HG03520 (cell line): ENCODE data around the gene KAZN.

Experiments
- ATAC-seq: cut with Tn5 transposase; IDR thresholded peaks from one replicate; pipeline ENCODE4 v1.9.1; 2021; ENCODE audit warnings: mild to moderate bottlenecking, moderate library complexity; ENCODE audit not compliant: unreplicated experiment

Gene KAZN

DNA sequence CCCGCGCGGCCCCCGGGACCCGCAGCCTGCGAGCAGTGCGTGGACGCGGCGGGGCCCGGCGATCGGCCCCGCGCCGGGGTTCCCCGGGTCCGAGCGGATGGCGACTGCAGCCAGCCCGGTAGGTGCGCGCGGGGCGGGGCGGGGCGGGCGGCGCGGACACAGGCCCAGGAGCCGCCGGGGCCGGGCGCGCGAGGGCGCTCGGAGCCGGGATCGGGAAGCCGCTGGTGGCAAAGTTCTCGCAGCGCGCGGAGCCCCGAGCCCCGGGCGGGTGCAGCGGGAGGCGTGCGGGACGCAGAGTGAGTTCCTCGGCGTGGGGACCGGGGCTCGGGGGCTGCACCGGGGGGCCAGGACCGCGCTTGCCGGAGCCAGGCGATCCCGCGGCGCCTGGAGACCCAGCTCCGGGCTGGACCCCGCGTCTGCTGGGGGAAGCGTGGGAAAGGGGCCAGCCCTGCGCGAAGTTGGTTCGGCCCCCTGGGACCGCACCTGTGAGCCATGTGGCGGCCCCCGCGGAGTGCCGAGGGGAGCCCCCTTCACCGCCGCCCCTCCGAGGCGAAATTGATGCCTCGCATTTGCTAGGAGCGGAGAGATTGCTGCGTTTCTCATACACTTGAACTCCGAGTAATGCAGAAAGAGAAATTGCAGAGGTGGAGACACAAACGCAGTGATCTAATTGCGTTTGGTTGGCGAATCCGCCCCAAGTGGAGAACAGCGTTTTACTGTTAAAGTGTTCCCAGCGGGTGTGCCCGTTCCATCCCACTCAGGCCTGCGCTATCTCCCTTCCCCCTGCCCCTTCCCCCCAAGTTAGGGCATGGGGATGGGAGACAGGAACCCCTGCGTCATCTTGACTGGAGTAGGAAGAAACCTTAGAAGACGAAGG is 326.2 kb downstream of the KAZN start:
- no peak for ATAC-seq

DNA sequence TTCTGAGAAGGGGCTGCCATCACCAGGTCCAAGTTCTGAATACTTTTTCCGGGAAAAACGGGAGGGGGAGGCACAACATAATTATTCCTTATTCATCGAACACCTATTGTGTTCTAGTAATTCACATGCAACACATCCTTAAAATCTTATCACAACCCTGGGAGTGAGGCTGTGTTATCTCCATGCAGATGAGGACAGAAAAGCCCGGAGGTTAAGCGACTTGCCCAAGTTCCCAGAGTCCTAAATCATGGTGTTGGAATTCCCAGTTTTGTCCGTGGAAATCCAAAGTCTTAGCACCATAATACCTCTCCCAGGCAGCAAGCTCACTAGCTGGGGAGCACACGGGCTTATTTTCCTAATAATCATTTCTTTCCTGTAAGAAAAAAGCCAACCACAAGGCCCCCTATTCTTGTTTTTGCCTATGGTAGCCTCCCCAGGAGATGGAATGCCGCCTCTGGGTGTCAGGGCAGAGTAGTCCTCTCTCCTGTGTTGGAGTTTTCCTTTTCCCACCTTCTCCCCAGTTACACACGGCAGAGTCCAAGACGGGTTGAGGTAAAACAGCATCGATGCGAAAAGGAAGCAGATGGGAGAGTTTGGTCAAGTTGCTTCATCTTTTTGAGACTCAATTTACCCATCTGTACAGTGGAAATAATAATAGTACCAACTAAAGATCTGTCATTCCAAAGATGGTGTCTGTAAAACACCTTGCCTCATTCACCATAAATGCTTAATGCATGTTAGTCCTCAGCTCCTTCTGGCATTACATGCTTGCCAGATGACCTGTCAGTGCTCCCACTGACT is 327.1 kb downstream of the KAZN start:
- ATAC-seq: no peak

DNA sequence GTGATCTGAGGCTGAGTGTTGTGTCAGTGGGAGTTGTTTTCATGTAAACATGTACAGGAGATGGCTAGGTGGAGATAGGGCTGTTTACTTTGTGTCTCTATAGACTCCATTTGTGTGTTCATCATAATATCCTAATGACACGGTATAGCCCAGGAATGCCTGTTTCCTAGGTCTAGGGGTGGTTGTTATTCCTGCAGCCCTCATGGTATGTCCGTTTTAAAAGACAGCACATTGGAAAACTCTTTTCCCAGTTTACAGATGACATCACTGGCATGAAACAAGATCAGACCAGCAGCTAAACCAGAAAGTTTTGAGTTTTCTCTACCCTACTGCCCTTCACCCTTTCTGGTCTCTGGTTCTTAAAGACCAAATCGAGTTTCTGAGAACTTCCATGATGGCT is 327.7 kb downstream of the KAZN start:
- ATAC-seq: no peak

DNA sequence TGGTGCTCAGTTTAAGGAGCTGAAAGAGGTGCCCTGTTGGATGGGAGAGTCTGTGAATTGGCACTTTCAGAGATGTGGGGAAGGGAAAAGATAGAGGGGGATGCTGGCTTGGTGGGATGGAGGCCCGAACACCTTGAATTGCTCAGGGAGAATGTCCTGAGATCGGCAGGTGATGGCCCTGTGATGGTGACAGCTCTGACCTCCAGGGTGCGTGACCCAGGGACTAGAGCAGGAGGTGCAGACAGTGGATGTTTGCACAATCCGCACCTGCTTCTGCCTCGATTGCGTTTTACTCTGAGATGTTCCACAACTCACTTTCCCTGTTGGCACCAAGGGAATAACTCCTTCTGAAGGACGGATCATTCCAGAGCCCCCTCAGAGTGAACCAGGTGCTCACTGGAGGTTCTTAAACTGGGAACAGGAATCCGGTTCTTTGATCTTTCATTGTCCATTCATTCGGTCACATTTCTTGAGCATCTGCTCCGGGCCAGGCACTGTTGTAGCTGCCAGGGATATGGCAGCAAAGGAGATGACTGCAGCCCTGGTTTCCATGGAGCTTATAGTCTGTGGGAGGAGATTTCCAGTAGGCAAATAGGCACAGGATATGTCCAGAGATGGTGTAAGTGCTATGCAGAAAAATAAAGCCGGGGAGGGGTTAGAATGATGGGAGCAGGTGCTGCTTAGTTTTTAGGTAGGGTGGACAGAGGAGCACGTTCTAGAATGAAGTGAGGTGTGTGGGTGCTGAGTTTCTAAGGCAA is 328.5 kb downstream of the KAZN start:
- ATAC-seq: no peak

DNA sequence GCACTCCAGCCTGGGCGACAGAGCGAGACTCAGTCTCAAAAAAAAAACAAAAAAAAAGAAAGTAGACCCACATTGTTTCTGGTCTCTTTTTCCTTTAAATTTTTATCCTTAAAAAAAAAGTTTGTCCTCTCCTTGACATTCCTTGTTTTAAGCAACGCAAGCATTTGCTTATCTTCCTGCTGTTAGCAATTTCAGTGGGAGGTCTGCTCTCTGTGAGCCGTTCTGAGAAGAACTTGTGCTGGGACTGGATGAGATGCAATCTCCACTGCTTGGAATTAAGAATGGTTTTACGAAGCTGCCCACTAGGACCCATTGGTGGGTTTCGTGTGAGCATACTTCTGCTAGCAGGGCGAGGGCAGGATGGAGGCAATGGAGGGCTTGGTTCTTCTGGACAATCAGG is 329.9 kb downstream of the KAZN start:
- no peak for ATAC-seq

DNA sequence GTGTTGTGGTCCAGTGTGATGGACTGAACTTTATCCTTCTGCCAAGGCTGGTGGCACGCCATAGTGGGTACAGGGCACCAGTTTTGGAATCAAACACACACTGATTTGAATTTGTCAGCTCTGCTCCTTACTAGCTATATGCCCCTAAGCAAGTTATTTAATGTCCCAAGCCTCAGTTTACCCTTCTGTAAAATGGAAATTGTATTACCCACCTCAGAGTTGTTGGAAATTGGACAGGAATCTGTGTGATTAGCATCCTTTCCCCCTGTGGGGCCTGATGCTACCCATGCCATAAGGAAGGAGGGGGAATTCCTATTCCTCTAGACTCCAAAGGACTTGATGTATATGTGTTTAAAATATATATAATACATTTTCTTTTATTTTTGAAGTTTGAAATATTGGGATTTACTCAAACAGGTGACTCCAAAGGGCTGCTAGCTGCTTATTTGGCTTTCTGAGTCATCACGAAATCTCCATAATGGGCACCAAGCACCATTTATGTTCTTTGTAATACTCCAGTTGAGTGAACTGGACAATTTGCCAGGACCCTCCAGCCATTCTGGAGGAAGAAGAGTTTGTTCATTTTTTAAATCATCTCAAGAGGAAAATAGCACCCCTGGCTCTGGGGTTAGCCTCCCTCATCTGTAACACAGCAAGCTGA is 330.5 kb downstream of the KAZN start:
- no peak for ATAC-seq

DNA sequence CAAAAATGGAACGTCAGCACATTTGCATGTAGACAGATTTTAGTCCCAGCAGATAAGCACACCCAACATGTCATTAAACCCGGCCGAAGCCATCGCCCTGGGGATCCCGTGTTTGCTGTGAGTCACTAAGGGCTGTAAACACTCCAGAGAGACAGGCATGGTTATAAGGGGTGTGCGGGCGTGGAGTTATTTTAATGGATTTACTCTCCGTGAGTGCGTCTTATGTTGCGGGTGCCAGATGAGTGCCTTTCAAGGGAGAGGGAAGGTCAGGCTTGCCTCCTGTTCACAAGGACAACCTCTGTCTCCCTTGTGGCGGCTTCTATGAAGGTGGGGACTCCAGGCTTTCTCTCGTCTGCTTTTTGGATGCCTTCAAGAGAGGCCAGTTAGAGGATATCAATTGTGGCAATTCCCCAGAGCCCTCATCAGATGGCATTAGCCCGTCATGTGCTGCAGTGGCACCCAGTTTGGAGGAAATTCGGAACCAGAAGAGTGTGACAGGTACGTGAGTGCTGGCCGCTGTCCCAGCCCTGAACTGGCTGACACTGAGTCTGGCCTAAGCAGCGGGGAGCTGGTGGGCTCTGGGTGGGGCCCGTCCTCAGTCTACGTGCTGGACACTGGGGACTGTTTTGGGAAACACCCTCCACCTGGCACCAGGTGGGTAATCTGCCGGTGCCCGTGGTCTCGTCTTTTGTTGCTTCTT is 331.2 kb downstream of the KAZN start:
- ATAC-seq: no peak

DNA sequence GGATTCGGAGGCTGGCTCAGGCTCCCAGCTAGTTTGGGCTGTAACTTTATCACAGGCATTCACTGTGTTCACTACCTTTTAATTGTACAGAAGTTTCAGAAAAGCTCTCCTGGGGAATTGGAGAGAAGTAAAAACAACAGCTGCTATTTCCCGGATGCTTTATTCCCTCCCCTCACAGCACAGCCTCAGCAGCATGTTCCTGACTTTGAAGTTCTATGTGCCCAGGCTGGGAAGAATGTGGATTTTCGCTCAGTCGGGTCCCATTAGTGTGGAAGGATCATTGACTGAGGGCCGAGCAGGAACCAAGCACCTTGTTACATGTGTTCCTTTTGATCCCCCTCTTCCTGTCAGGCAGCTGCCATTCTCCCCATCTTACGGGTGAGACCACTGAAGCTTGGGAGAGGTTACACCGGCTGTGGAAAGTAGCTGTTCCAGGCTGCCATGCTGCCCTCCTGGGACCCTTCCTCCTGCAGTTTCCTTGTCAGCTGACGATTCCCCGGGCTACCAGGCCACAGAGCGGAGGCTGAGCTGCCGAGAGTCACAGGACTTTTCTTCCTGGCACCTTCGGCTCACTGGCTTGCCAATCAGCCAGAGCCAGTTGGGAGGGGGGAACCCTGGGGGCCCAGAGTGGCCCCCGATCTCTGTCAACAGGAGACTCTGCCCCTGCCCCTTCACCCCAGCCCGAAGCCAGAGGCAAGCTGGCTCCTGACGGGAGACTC is 331.9 kb downstream of the KAZN start:
- no peak for ATAC-seq

DNA sequence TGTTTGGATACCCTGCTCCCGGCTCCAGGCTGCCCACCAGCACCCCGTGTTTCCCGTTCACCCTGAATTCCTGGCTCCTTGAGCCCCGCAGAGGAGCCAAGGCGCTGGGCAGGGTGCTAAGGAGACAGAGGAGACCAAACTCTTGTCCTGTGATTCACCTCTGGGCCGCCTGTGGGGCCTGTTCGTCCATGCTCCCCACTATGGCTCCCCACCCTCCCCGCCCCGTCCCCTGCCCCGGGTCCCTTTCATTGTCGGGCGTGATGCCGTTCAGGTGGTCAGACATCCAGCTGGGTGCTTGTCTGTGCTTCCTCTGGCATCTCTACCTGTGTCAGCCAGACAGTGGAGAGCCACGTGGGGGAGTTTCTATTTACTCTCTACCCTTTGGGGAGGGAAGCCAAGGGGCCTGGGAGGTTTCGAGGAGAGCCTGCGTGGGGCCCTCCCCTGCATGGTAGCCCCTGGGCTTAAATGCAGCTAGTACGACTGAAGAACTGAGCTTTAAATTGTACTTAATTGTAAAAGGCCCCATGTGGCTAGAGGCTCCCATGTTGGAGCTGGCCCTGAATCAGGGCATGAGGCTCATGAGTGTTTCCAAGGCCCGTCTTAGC is 333.7 kb downstream of the KAZN start:
- ATAC-seq: no peak

DNA sequence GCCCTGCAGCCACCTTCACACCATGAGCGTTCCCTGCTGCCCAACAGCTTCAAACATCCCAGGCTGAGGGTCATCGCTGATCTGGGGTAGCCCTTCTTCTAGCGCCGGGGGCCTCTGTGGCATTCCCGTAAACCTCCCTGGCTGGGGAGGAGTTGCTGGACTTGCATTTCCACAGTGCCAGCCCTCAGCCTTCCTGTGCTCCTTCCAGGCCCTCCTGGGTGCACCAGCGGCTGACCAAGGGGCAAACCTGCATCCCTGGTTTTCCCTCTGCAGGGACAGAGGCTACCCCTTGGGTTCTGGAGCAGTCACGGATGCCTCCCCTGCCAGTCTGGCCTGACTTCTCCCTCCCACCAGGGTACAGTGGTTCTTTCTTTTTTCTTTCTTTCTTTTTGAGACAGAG is 336.4 kb downstream of the KAZN start:
- ATAC-seq: no peak

DNA sequence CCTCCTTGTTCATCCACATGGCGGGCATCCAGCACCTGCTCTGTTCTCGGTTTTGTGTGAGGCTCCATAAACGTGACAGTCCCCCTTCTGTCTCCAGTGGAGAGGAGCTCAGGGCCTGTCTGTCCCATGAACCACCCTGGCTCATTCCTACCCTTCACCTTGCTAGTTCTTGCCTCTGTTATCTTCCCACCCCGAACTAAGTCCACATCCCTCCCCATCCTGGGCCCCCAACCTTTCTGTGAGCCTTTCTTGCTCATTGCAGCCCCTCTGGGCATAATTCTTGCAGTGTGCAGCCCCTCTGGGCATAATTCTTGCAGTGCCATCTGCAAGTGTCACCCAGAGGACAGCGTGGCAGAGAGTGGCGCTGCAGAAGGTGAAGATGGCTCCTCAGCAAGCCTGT is 338.3 kb downstream of the KAZN start:
- no peak for ATAC-seq

DNA sequence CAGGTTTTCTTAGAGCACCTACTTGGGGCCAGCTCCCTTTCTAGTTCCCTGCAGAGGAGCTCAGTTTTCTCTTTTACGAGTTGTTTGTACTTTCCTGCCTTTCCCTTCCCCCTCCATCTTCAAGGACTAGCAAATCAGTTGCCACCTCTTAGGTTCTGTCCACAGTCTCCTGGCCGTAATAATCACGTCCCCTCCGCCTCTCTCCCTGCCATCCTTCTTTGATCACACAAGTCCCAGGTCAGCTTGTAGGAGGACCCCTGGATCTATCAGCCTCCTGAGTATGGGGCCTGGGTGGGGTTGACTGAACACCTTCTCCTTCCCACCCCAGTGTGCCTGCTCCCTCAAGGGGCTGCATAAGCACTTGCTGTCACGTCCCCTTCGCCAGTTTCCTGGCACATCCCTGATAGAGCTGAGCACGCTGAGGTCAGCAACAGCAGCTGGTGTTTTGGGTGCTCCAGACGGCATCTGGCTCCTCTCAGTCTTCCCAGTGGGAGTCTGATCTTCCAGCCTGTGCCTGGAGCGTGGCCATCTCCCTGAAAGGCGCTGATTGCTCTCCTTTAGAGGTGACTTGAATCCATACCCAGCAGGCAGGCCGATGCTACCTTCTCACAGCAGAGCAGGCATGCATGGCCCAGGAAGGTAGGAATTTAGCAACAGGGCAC is 338.9 kb downstream of the KAZN start:
- no peak for ATAC-seq

DNA sequence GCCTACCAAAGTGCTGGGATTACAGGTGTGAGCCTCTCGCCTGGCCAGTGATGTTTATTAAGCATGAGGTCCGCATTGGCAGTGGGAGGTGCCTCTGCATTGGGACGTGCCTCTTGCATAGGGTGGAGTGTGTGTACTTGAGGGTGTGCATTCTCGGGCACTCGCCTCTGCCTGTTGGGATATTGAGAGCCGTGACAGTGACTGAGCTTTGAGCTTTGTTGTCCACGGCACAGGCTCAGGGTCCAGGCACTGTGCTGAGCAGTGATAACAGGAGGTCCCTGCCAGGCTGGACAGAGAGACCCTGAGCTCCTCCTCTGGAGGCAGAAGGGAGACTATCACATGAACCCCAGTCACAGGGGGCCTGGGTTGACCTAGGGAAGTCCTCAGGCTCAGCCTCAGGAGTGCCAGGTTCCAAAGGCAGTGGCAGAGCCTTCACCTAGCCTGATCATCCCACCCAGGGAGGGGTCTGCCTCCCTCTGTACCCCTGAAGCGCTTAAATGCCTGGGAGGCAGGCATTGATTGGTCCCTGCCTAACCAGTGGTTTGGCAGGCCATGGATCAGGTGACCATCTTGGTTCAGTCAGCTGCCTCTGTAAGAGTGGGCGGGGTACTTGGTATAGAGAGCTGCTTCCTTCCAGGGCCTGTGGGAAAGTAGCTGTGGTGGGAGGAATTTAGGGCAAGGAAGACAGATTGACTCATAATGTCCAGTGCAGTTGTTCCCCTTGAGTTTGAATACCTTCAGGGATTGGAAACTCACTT is 341.2 kb downstream of the KAZN start:
- no peak for ATAC-seq

DNA sequence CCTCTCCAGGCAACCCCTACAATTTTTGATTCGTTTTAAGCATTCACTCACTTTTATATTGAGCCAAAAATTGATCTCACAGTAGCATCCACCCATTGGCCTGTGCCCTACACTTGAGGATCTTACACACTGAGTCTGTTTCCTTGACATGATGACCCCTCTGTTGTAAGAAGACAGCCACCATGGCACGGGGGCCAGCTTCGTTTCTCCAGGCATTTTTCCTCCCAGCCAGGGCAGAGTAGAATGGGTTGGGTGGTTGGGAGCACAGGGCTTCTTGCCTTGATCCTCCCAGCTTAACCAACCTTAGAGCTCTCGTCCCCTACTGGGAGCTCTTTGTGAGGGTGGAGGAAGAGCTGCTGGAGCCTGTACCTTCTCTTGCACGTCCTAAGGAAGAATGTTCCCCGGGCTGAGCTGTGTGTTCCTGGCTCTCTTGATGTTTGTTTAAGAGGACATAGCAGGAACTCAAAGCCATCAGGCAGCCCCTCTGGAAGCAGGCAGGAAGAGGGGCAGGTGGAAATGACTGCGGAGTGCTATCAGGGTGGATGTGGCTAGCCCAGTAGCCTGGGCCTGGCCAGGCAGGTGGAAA is 341.9 kb downstream of the KAZN start:
- ATAC-seq: no peak

DNA sequence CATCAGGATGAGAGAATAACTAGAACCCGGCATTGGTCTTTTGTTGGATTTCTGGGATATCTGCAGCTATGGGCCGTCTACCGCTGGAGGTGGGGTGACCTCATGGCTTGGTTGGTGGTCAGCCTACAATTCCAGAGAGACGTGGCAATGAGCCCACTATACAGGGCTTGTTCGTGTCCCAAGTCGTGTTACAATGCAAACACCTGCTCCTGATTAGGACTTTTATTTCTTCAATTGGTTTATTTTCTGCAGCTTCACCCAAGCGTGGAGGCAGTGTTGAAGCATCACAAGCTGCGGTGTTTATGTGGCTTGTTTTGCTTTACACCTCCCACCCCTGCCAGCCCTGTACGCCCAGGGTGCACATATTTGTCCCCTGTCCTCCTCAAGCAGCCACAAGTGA is 343.4 kb downstream of the KAZN start:
- no peak for ATAC-seq

DNA sequence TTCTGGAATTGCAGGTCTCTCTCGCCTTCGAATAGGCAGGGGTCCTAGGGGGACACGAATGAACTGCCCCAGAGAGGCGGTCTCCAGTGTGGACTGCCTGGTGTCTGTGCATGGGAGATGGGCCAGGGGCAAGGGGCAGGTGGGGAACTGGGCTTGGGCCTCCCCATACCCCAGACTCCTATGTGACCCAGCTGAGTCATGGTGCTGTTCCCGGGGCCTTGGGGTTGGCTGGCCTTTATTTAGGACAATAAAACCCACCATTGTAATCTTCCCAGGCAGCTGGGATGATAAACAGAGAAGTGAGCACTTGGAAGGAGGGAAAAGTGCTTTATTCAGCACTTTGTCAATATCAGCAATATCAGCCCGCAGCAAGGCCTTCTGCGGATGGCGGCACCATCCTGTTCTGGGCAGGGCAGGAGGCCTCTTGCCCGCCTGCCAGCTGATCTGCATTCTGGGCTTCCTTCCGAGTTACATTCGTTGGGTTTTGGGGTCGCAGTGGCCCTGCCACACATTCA is 346.0 kb downstream of the KAZN start:
- no peak for ATAC-seq
